Spleen (tissue), 7 donors: ENCODE measurements around the gene OR5K2.

ENCODE experiments used
- POLR2A ChIP-seq, 3 donors: fragments of 450-650 bp; IDR thresholded peaks; one replicate each; pipeline ENCODE4 v1.5.1; 2017; ENCODE audit warnings: antibody characterized with exemption in 3 of 3, mild to moderate bottlenecking in 1 of 3
- TF ChIP-seq, protein P1 (sequence below), 11 experiments: fragments of 200-600 bp in 7 of 11; fragments of 450-650 bp in 4 of 11; sonication (generic) in 4 of 11; IDR thresholded peaks in 8 of 11; conservative IDR thresholded peaks in 3 of 11; 1 replicate in 7 of 11; 2 replicates in 4 of 11; pipeline versions ENCODE4 v1.4.0 to v1.8.0; 2016 to 2021; ENCODE audit warnings: antibody characterized with exemption in 11 of 11, inconsistent platforms in 4 of 11, mild to moderate bottlenecking in 1 of 11
- donor health status: DM: no; HTN: no; CAD: no; lungs with moderate emphysema.
- donor health status: DM: no; HTN: no; CAD: no.
- donor health status: DM: no; HTN: no; CAD: no.

DNA sequence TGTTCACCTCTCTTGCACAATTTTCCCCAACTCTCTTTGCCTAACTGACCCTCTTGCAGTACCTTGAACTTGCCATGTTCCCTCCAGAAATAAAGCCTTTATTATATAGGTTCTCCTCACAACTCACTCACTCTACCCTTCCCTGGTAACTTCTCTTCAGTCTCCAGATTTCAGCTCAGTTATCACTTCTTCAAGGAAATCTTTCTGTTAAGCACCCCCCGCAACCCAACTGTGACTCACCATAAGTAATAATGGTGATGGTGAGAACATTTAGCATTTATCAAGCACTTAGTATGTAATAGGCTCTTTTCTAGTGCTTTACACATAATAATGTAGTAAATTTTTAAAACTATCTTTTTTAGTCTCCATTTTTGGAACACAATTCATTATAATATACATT is 42.6 kb upstream of the OR5K2 start:
- TF ChIP-seq POLR2A (IDR thresholded peaks at IDR 0.05): no peak
- TF ChIP-seq, protein P1, sequence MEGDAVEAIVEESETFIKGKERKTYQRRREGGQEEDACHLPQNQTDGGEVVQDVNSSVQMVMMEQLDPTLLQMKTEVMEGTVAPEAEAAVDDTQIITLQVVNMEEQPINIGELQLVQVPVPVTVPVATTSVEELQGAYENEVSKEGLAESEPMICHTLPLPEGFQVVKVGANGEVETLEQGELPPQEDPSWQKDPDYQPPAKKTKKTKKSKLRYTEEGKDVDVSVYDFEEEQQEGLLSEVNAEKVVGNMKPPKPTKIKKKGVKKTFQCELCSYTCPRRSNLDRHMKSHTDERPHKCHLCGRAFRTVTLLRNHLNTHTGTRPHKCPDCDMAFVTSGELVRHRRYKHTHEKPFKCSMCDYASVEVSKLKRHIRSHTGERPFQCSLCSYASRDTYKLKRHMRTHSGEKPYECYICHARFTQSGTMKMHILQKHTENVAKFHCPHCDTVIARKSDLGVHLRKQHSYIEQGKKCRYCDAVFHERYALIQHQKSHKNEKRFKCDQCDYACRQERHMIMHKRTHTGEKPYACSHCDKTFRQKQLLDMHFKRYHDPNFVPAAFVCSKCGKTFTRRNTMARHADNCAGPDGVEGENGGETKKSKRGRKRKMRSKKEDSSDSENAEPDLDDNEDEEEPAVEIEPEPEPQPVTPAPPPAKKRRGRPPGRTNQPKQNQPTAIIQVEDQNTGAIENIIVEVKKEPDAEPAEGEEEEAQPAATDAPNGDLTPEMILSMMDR (IDR thresholded peaks at IDR 0.05 in 8 of 11, conservative IDR thresholded peaks at IDR 0.05 in 3 of 11): no peak
